HepG2 (cell line): ENCODE results near the gene TMEM8B. TPM values are rescaled to one million over a fixed set of nuclear protein-coding genes. Genes with fewer than 3 reads are reported as not detected.

Source experiments
- ATAC-seq: fragments of 200-7000 bp; cut with Tn5 transposase; 3 replicates; pipeline ENCODE4 v1.9.1; 2020; ENCODE audit warnings: mild to moderate bottlenecking, moderate library complexity
- BruUV-seq: library from RNA; stranded (reverse); fragments of 400-500 nt; replicated peaks from 2 replicates; lab custom pipeline; 2021; lab: Mats Ljungman, UMichigan
- CTCF ChIA-PET: fragments of 300-600 bp; formaldehyde crosslinking; extraction: SDS; loops from one replicate; lab custom pipeline; 2021; ENCODE audit warnings: low total read pairs, inconsistent platforms, low intra/inter-chr PET ratio; lab: Yijun Ruan, JAX
- POLR2A ChIA-PET: fragments of 350-600 bp; sonication (Branson Sonifier 250); formaldehyde crosslinking; loops from one replicate; lab custom pipeline; 2020; ENCODE audit warnings: antibody characterized with exemption, inconsistent platforms; lab: Yijun Ruan, JAX
- DNase-seq: peaks from one replicate; pipeline ENCODE4 v3.0.0-alpha.2; 2015; ENCODE audit warnings: low spot score
- FAIRE-seq: peaks from 3 replicates; lab custom pipeline; 2011; peaks lifted over from hg19 to GRCh38; lab: Jason Lieb, UNC
- H2AFZ ChIP-seq: one replicate; pipeline ENCODE4 v1.6.1; 2011; ENCODE audit warnings: low read length, inconsistent platforms
- H3K27ac ChIP-seq: fragments of 300-600 bp; 3 replicates; pipeline ENCODE4 v1.8.0; 2011; ENCODE audit warnings: mixed run types, mild to moderate bottlenecking, mixed read lengths, low read length, inconsistent platforms; ENCODE audit not compliant: insufficient read depth; ENCODE audit errors: extremely low read length
- H3K27me3 ChIP-seq, 2 experiments: fragments of 200-600 bp in 1 of 2; 2 replicates in 1 of 2; 3 replicates in 1 of 2; pipeline versions ENCODE4 v1.6.0 to v1.8.0; 2011; ENCODE audit warnings: low read length in 2 of 2, mild to moderate bottlenecking in 2 of 2, moderate library complexity in 2 of 2, inconsistent platforms in 1 of 2; ENCODE audit not compliant: insufficient read depth in 2 of 2, control insufficient read depth in 1 of 2
- H3K36me3 ChIP-seq, 2 experiments: fragments of 200-600 bp in 1 of 2; replicated peaks in 1 of 2; 2 replicates in 1 of 2; 3 replicates in 1 of 2; pipeline versions ENCODE4 v1.5.1 to v1.8.0; 2011; ENCODE audit warnings: low read length in 2 of 2, inconsistent platforms in 1 of 2; ENCODE audit not compliant: insufficient read depth in 2 of 2, control insufficient read depth in 1 of 2
- H3K4me1 ChIP-seq: 2 replicates; pipeline ENCODE4 v1.5.1; 2012; ENCODE audit warnings: low read length, inconsistent platforms; ENCODE audit not compliant: insufficient read depth
- H3K4me2 ChIP-seq: 2 replicates; pipeline ENCODE4 v1.6.0; 2011; ENCODE audit warnings: low read depth, low read length, inconsistent platforms
- H3K4me3 ChIP-seq, 3 experiments: fragments of 200-600 bp in 1 of 3; sonication (generic), shearing (Covaris generic) in 1 of 3; replicated peaks in 1 of 3; 2 replicates each; pipeline ENCODE4 v1.5.1; 2011 to 2016; ENCODE audit warnings: low read length in 3 of 3, inconsistent platforms in 2 of 3, low read depth in 2 of 3, mild to moderate bottlenecking in 2 of 3, control low read depth in 1 of 3, mixed read lengths in 1 of 3; ENCODE audit not compliant: insufficient read depth in 1 of 3
- H3K79me2 ChIP-seq: one replicate; pipeline ENCODE4 v1.6.1; 2011; ENCODE audit warnings: low read length, inconsistent platforms; ENCODE audit not compliant: insufficient read depth
- H3K9ac ChIP-seq: 2 replicates; pipeline ENCODE4 v1.6.0; 2011; ENCODE audit warnings: mild to moderate bottlenecking, low read depth, low read length, inconsistent platforms; ENCODE audit not compliant: insufficient read depth
- H3K9me3 ChIP-seq: 2 replicates; pipeline ENCODE4 v1.5.1; 2012; ENCODE audit warnings: mild to moderate bottlenecking, low read length
- H4K20me1 ChIP-seq: 2 replicates; pipeline ENCODE4 v1.6.0; 2011; ENCODE audit warnings: inconsistent platforms, mild to moderate bottlenecking, low read length, moderate library complexity; ENCODE audit not compliant: insufficient read depth
- AKAP8 ChIP-seq: sonication (generic); formaldehyde crosslinking; IDR thresholded peaks from 2 replicates; pipeline ENCODE4 v1.5.1; 2020; ENCODE audit warnings: mild to moderate bottlenecking, missing genetic modification reagents
- EP300 ChIP-seq, 3 experiments: sonication (generic) in 1 of 3; formaldehyde crosslinking in 1 of 3; IDR thresholded peaks; 2 replicates each; pipeline versions ENCODE4 v1.5.1 to v1.6.1; 2011 to 2020; ENCODE audit warnings: low read depth in 2 of 3, low read length in 2 of 3, borderline replicate concordance in 1 of 3, improper control_type of control experiment in 1 of 3, mild to moderate bottlenecking in 1 of 3, missing genetic modification reagents in 1 of 3, moderate library complexity in 1 of 3
- ETS1 ChIP-seq: sonication (generic); formaldehyde crosslinking; IDR thresholded peaks from 2 replicates; pipeline ENCODE4 v1.4.0; 2020; ENCODE audit warnings: missing genetic modification reagents
- ZKSCAN8 ChIP-seq: IDR thresholded peaks from 2 replicates; pipeline ENCODE4 v1.6.1; 2016; ENCODE audit warnings: borderline replicate concordance, missing genetic modification reagents, missing compliant biosample characterization
- ZNF350 ChIP-seq: sonication (generic); formaldehyde crosslinking; IDR thresholded peaks from 2 replicates; pipeline ENCODE4 v1.4.0; 2020; ENCODE audit warnings: mild to moderate bottlenecking, low read depth, missing genetic modification reagents, borderline replicate concordance
- ZNF639 ChIP-seq: conservative IDR thresholded peaks from 2 replicates; pipeline ENCODE4 v1.6.1; 2018; ENCODE audit warnings: missing genetic modification reagents
- ZNF768 ChIP-seq: sonication (generic); formaldehyde crosslinking; IDR thresholded peaks from 2 replicates; pipeline ENCODE4 v1.4.0; 2020; ENCODE audit warnings: missing genetic modification reagents
- WGBS: methylation state at CpG from one replicate; pipeline ENCODE4 v1.1.6; 2017; ENCODE audit warnings: low lambda C conversion rate; 5-methylcytosine and 5-hydroxymethylcytosine counted together
- in situ Hi-C: cut with HindIII; loops from 2 replicates; pipeline ENCODE4 v1.10.0; 2017; ENCODE audit warnings: low pct_unique_long_range_greater_than_20kb; ENCODE audit not compliant: extremely low pct_ligation_motif_present
- intact Hi-C: fragments of 100-400 bp; cut with micrococcal nuclease; formaldehyde crosslinking; loops from one replicate; pipeline ENCODE4 v1.10.0; 2022; ENCODE audit not compliant: unreplicated experiment
- polyA plus RNA-seq, 8 experiments: library from polyadenylated mRNA; depleted of rRNA in 3 of 8; stranded (reverse) in 7 of 8; unstranded in 1 of 8; fragments of >200 nt; fragmentation: Illumina TruSeq in 4 of 8; extraction: Trizol in 4 of 8; gene quantifications; 2 replicates each; pipeline versions ENCODE4 v1.2.1 to v1.2.3, GENCODE V29; 2011 to 2016; ENCODE audit warnings: low read depth in 4 of 8, missing spikeins in 1 of 8, mixed read lengths in 1 of 8; ENCODE audit not compliant: insufficient read depth in 1 of 8
- total RNA-seq, 5 experiments: library from RNA; depleted of rRNA; stranded (reverse); fragments of >200 nt; fragmentation: Illumina TruSeq; extraction: Trizol; gene quantifications; 2 replicates each; pipeline ENCODE4 v1.2.3, GENCODE V29; 2016; ENCODE audit warnings: low read depth in 1 of 5

Gene TMEM8B
- total and polyA plus RNA-seq, 2 of the 13 experiments (the other 11 are each of a cell fraction or from before 2014, with no cell fraction given), result 2.1 to 2.7 TPM

DNA sequence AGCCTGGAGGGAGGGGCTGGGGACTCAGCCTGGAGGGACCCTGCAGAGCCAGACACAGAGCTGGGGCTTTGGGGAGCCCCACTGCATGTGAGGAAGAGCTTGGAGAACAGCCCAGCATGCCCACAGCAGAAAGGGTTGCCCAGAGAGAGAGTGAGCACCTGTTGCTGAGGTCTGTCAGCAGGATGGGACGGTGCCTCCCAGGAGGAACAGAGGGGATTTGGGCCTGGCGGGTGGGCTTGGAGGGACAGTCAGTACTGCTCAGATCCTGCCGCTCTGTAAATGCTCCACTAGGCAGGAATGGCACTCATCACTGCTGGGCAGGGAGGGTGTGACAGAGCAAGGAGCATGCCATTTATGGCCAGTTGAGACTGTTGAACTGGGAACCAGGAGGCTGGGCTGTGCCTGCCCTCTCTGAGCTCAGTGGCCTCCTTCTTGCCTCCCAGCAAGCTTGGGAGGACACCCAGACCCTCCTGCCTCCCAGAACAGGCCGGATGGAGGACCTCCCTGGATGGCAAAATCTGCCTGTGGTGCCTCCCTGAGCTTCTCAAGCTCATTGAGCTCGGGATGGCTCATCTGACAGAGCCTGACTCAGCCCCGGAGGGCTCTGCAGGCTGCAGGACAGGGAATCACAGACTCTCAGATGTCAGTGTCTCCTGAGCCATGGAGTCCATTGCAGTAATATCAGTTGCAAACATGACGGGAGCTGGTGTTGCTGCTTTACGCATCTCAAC is 76.2 kb downstream of the TMEM8B start:
- BruUV-seq, result no TSS peak
- peak overlapping the region in 1 of 3 experiments; percentile 67; a peak in 1 of 6 replicates for H3K4me3 ChIP-seq
- TF ChIP-seq AKAP8 (no peak), ZNF768 (CRISPR knock-in tag) (peak; percentile 80; the same call in 1 of the 2 replicates), EP300 (IDR thresholded peaks at IDR 0.05; ENCODE audit: low read depth in 2 of 2, low read length in 2 of 2) (no peak), EP300 (CRISPR knock-in tag; IDR thresholded peaks at IDR 0.05; ENCODE audit: borderline replicate concordance) (no peak), ZNF350 (CRISPR knock-in tag) (0 out of 2 replicates have a peak, but pooled peaks have one; percentile 13), ZNF639 (no peak), ETS1 (CRISPR knock-in tag) (no peak), ZKSCAN8 (no peak)
- no peaks in the 10 kb centered on the region for H4K20me1 ChIP-seq
- peaks cover 66% of the 10 kb centered on the region for H3K4me1 ChIP-seq
- peak overlapping the region; percentile 96 for H3K4me2 ChIP-seq
- no peak for FAIRE-seq
- no peaks in the 10 kb centered on the region for H3K9me3 ChIP-seq
- H3K27me3 ChIP-seq, result peaks cover 0 to 11% of the 10 kb centered on the region in 2 experiments; a peak in 2 of 5 replicates
- POLR2A ChIA-PET, result interaction anchor here (1.1 kb wide), 1 partner anchor 91 kb away, joined by 3 read pairs; the partner anchor contains the start of gene HINT2
- H3K36me3 ChIP-seq, result no peaks in the 10 kb centered on the region
- no peak for DNase-seq
- 43% methylated on average over 6 of the region's 8 CpGs for WGBS
- H3K27ac ChIP-seq, result no peak overlapping the region
- H3K9ac ChIP-seq, result no peak overlapping the region
- in situ Hi-C loops, result no loop called here
- no peak overlapping the region for H2AFZ ChIP-seq
- intact Hi-C loops, result no loop called here
- CTCF ChIA-PET, result no interaction called here
- no peaks in the 10 kb centered on the region for H3K79me2 ChIP-seq
- peak; percentile 7; the same call in 1 of the 3 replicates for ATAC-seq
